ENCODE measurements around the gene IFIT2. TPM values are rescaled to one million over a fixed set of nuclear protein-coding genes. Genes with fewer than 3 reads are reported as not detected.
"Not testable (repeated sequence)": the region's sequence is repeated elsewhere in the genome, so short reads cannot be mapped to it uniquely, and the experiment has no call there.

Gene IFIT2
- total and polyA plus RNA-seq, 3 experiments from 2014 or later = 1.3 to 7.1 (median 1.5) TPM

GRCh38 chr10:89281606-89282395 is 20.0 kb upstream of the IFIT2 start:
- POLR2A ChIA-PET = no interaction called here
- no peak overlapping the region for H3K27ac Mint-ChIP-seq

GRCh38 chr10:89283025-89283935 is 18.6 kb upstream of the IFIT2 start:
- Histone ChIP-seq H3K27ac (ENCODE audit: low read depth, low read length) (no peak overlapping the region), H3K4me3 (ENCODE audit: low read length) (no peak overlapping the region), H3K9me3 (ENCODE audit: low read length) (no peaks in the 10 kb centered on the region), H3K4me1 (ENCODE audit: insufficient read depth, low read length) (no peaks in the 10 kb centered on the region), H3K27me3 (ENCODE audit: insufficient read depth, low read length, poor library complexity, severe bottlenecking) (no peaks in the 10 kb centered on the region), H3K36me3 (ENCODE audit: insufficient read depth, low read length) (no peaks in the 10 kb centered on the region)
- ChIA-PET CTCF (interaction anchor here (1.7 kb wide), 1 partner anchor 49 kb away, joined by 4 read pairs; no protein-coding TSS in a partner anchor), POLR2A (no interaction called here)
- DNase-seq = no peak
- H3K27ac Mint-ChIP-seq = no peak overlapping the region
- no peaks in the 10 kb centered on the region for H3K9me3 Mint-ChIP-seq
- no peaks in the 10 kb centered on the region for H3K4me1 Mint-ChIP-seq
- no peaks in the 10 kb centered on the region for H3K36me3 Mint-ChIP-seq
- H3K27me3 Mint-ChIP-seq = peaks cover 1 to 10% of the 10 kb centered on the region in 2 donors
- no peak overlapping the region for H3K4me3 Mint-ChIP-seq

More at GRCh38 chr10:89281606-89282395, 20.0 kb upstream of the IFIT2 start:
- Histone ChIP-seq H3K4me3 (ENCODE audit: low read length) (no peak overlapping the region), H3K27ac (ENCODE audit: low read depth, low read length) (no peak overlapping the region), H3K9me3 (ENCODE audit: low read length) (no peaks in the 10 kb centered on the region), H3K27me3 (ENCODE audit: insufficient read depth, low read length, poor library complexity, severe bottlenecking) (no peaks in the 10 kb centered on the region), H3K4me1 (ENCODE audit: insufficient read depth, low read length) (no peaks in the 10 kb centered on the region), H3K36me3 (ENCODE audit: insufficient read depth, low read length) (no peaks in the 10 kb centered on the region)
- Mint-ChIP-seq H3K4me3 (no peak overlapping the region), H3K27me3 (peaks cover 1 to 19% of the 10 kb centered on the region in 2 donors), H3K36me3 (no peaks in the 10 kb centered on the region), H3K4me1 (no peaks in the 10 kb centered on the region), H3K9me3 (no peaks in the 10 kb centered on the region)
- DNase-seq = no peak
- CTCF ChIA-PET = interaction anchor here (1.7 kb wide), 1 partner anchor 50 kb away, joined by 4 read pairs; no protein-coding TSS in a partner anchor

GRCh38 chr10:89283936-89284475 is 17.8 kb upstream of the IFIT2 start:
- CTCF ChIA-PET = no interaction called here

GRCh38 chr10:89284711-89285110 is 17.1 kb upstream of the IFIT2 start:
- H3K27ac ChIP-seq (ENCODE audit: low read depth, low read length); DNase-seq; H3K4me3 Mint-ChIP-seq; H3K27me3 Mint-ChIP-seq; H3K4me3 ChIP-seq (ENCODE audit: low read length); CTCF ChIA-PET; H3K27me3 ChIP-seq (ENCODE audit: insufficient read depth, low read length, poor library complexity, severe bottlenecking); H3K9me3 ChIP-seq (ENCODE audit: low read length); H3K4me1 Mint-ChIP-seq; H3K9me3 Mint-ChIP-seq; H3K36me3 Mint-ChIP-seq; H3K36me3 ChIP-seq (ENCODE audit: insufficient read depth, low read length); POLR2A ChIA-PET; H3K4me1 ChIP-seq (ENCODE audit: insufficient read depth, low read length); H3K27ac Mint-ChIP-seq: not testable (repeated sequence)

More at GRCh38 chr10:89283936-89284475, 17.8 kb upstream of the IFIT2 start:
- Histone ChIP-seq H3K4me1 (ENCODE audit: insufficient read depth, low read length) (no peaks in the 10 kb centered on the region), H3K27ac (ENCODE audit: low read depth, low read length) (no peak overlapping the region), H3K36me3 (ENCODE audit: insufficient read depth, low read length) (no peaks in the 10 kb centered on the region), H3K27me3 (ENCODE audit: insufficient read depth, low read length, poor library complexity, severe bottlenecking) (no peaks in the 10 kb centered on the region), H3K4me3 (ENCODE audit: low read length) (no peak overlapping the region), H3K9me3 (ENCODE audit: low read length) (no peaks in the 10 kb centered on the region)
- H3K4me1 Mint-ChIP-seq = no peaks in the 10 kb centered on the region
- peaks cover 1 to 10% of the 10 kb centered on the region in 2 donors for H3K27me3 Mint-ChIP-seq
- H3K4me3 Mint-ChIP-seq = no peak overlapping the region
- no peak for DNase-seq
- no peaks in the 10 kb centered on the region for H3K36me3 Mint-ChIP-seq
- POLR2A ChIA-PET = no interaction called here
- H3K27ac Mint-ChIP-seq = no peak overlapping the region
- no peaks in the 10 kb centered on the region for H3K9me3 Mint-ChIP-seq

GRCh38 chr10:89285303-89285702 is 16.5 kb upstream of the IFIT2 start:
- H3K27ac Mint-ChIP-seq; H3K4me3 ChIP-seq (ENCODE audit: low read length); H3K4me3 Mint-ChIP-seq; H3K36me3 Mint-ChIP-seq; CTCF ChIA-PET; H3K36me3 ChIP-seq (ENCODE audit: insufficient read depth, low read length); H3K27me3 ChIP-seq (ENCODE audit: insufficient read depth, low read length, poor library complexity, severe bottlenecking); H3K4me1 ChIP-seq (ENCODE audit: insufficient read depth, low read length); H3K4me1 Mint-ChIP-seq; H3K9me3 Mint-ChIP-seq; H3K27me3 Mint-ChIP-seq; H3K9me3 ChIP-seq (ENCODE audit: low read length); DNase-seq; POLR2A ChIA-PET; H3K27ac ChIP-seq (ENCODE audit: low read depth, low read length): not testable (repeated sequence)

GRCh38 chr10:89294721-89295239 is 7.1 kb upstream of the IFIT2 start:
- peaks cover 3 to 7% of the 10 kb centered on the region in 2 donors for H3K27me3 Mint-ChIP-seq
- CTCF ChIA-PET = no interaction called here
- no peaks in the 10 kb centered on the region for H3K27me3 ChIP-seq (ENCODE audit: insufficient read depth, low read length, poor library complexity, severe bottlenecking)
- no peak overlapping the region for H3K4me3 Mint-ChIP-seq
- H3K36me3 Mint-ChIP-seq = peaks cover 4 to 21% (median 6%) of the 10 kb centered on the region in 3 donors
- POLR2A ChIA-PET = no interaction called here
- no peaks in the 10 kb centered on the region for H3K9me3 ChIP-seq (ENCODE audit: low read length)
- peak overlapping the region in 1 of 8 donors; percentile 34 for H3K27ac Mint-ChIP-seq
- H3K36me3 ChIP-seq (ENCODE audit: insufficient read depth, low read length) = no peaks in the 10 kb centered on the region
- H3K4me1 ChIP-seq (ENCODE audit: insufficient read depth, low read length) = no peaks in the 10 kb centered on the region
- H3K4me1 Mint-ChIP-seq = peaks cover 0 to 11% (median 8%) of the 10 kb centered on the region in 3 donors
- no peak for DNase-seq
- H3K9me3 Mint-ChIP-seq = peaks cover 0 to 12% (median 8%) of the 10 kb centered on the region in 5 donors
- H3K4me3 ChIP-seq (ENCODE audit: low read length) = no peak overlapping the region
- H3K27ac ChIP-seq (ENCODE audit: low read depth, low read length) = no peak overlapping the region

GRCh38 chr10:89295597-89295996 is 6.2 kb upstream of the IFIT2 start:
- H3K9me3 Mint-ChIP-seq = peaks cover 0 to 12% (median 8%) of the 10 kb centered on the region in 5 donors
- H3K4me1 ChIP-seq (ENCODE audit: insufficient read depth, low read length) = peaks cover 1% of the 10 kb centered on the region
- H3K27me3 ChIP-seq (ENCODE audit: insufficient read depth, low read length, poor library complexity, severe bottlenecking) = no peaks in the 10 kb centered on the region
- ChIA-PET CTCF (no interaction called here), POLR2A (no interaction called here)
- no peak overlapping the region for H3K27ac Mint-ChIP-seq
- peaks cover 4 to 22% (median 6%) of the 10 kb centered on the region in 3 donors for H3K36me3 Mint-ChIP-seq
- no peaks in the 10 kb centered on the region for H3K9me3 ChIP-seq (ENCODE audit: low read length)
- H3K4me3 ChIP-seq (ENCODE audit: low read length) = no peak overlapping the region
- H3K4me1 Mint-ChIP-seq = peaks cover 3 to 17% (median 12%) of the 10 kb centered on the region in 3 donors
- H3K27me3 Mint-ChIP-seq = peaks cover 3 to 7% of the 10 kb centered on the region in 2 donors
- DNase-seq = no peak
- no peak overlapping the region for H3K27ac ChIP-seq (ENCODE audit: low read depth, low read length)
- H3K4me3 Mint-ChIP-seq = no peak overlapping the region
- no peaks in the 10 kb centered on the region for H3K36me3 ChIP-seq (ENCODE audit: insufficient read depth, low read length)

Data from CD8-positive, alpha-beta memory T cell (primary cell).